Measurements from ENCODE around the gene FMOD. TPM values are rescaled to one million over a fixed set of nuclear protein-coding genes. Genes with fewer than 3 reads are reported as not detected.

Gene FMOD
- total and polyA plus RNA-seq, 3 experiments from 2014 or later: 0.51 to 1.2 TPM; not detected in 1

DNA sequence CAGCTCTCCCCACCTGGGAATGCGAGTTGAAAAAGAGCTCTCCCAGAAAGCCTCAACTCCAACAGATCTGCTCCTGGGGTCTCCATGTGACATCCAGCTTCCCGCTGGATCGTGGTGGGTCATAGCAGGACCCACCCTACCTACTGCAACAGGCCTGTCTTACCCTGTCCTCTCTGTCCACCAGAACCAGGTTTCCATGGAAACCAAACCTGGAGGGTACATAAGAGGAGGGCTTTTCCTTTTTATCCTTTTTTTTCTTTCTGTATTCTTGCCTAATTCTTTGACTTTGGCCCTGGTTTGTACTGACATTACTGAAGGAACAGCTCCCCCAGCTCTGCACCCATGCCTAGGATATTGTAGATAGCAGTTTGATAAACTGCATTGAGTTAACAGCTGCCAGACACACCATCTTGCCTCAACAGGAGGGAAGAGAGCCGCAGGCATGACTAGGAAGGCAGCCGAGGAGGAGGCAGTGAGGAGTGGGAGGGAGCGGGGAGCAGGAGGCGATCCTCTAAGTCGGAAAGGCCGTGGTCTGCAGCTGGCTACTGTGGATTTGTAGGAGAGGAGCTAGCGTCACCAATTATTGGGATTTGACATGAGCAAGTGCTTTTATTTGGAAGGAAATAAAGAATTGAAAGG is 9.7 kb upstream of the FMOD start:
- Mint-ChIP-seq H3K4me1 (no peaks in the 10 kb centered on the region), H3K36me3 (peaks cover 0 to 2% (median 0%) of the 10 kb centered on the region in 3 donors), H3K4me3 (no peak overlapping the region), H3K27me3 (peaks cover 30 to 77% of the 10 kb centered on the region in 2 donors), H3K9me3 (peaks cover 0 to 3% (median 0%) of the 10 kb centered on the region in 5 donors), H3K27ac (no peak overlapping the region)
- CTCF ChIA-PET: no interaction called here
- Histone ChIP-seq H3K27me3 (ENCODE audit: insufficient read depth, low read length, poor library complexity, severe bottlenecking) (peaks cover 5% of the 10 kb centered on the region), H3K4me3 (ENCODE audit: low read length) (no peak overlapping the region), H3K4me1 (ENCODE audit: insufficient read depth, low read length) (no peaks in the 10 kb centered on the region), H3K36me3 (ENCODE audit: insufficient read depth, low read length) (no peaks in the 10 kb centered on the region), H3K9me3 (ENCODE audit: low read length) (no peaks in the 10 kb centered on the region), H3K27ac (ENCODE audit: low read depth, low read length) (no peak overlapping the region)
- no peak for DNase-seq
- POLR2A ChIA-PET: no interaction called here

DNA sequence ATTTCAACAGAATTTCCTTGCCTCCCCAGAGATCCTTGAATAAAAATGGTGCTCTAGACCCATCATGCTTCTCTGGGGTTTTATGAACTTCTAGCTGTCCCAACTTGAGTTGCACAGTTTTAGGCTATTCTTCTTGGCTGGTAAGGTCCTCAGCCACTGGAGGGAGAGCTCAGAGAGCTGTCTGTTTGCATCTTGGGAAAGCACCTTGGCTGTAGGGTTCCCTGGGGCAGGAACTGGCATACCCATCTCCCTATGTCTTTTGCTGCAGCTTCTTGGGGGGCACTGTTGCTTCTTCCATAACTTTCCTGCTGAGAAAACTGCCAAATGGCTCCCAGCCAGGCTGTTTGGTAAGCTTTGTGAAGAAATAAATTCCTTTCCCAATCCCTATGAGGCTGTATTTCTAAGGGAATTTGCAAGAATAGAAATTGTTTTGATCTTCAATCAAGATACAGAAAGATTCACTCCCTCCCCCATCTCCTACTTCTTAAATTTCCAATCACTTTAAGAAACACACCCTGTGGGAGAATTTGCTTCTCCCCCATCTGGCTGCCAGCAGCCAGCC is 8.2 kb upstream of the FMOD start:
- no peak overlapping the region for H3K4me3 Mint-ChIP-seq
- H3K9me3 Mint-ChIP-seq: peaks cover 0 to 3% (median 0%) of the 10 kb centered on the region in 5 donors
- Histone ChIP-seq H3K36me3 (ENCODE audit: insufficient read depth, low read length) (no peaks in the 10 kb centered on the region), H3K4me3 (ENCODE audit: low read length) (no peak overlapping the region), H3K9me3 (ENCODE audit: low read length) (no peaks in the 10 kb centered on the region), H3K27me3 (ENCODE audit: insufficient read depth, low read length, poor library complexity, severe bottlenecking) (peaks cover 5% of the 10 kb centered on the region), H3K27ac (ENCODE audit: low read depth, low read length) (no peak overlapping the region), H3K4me1 (ENCODE audit: insufficient read depth, low read length) (no peaks in the 10 kb centered on the region)
- ChIA-PET CTCF (interaction anchor here (0.6 to 1.7 kb wide), 4 partner anchors 21 to 131 kb away, joined by 3 to 5 read pairs (median 3); no protein-coding TSS in a partner anchor), POLR2A (no interaction called here)
- no peak for DNase-seq
- peaks cover 0 to 2% (median 0%) of the 10 kb centered on the region in 3 donors for H3K36me3 Mint-ChIP-seq
- H3K27ac Mint-ChIP-seq: no peak overlapping the region
- peaks cover 17 to 75% of the 10 kb centered on the region in 2 donors for H3K27me3 Mint-ChIP-seq
- no peaks in the 10 kb centered on the region for H3K4me1 Mint-ChIP-seq

DNA sequence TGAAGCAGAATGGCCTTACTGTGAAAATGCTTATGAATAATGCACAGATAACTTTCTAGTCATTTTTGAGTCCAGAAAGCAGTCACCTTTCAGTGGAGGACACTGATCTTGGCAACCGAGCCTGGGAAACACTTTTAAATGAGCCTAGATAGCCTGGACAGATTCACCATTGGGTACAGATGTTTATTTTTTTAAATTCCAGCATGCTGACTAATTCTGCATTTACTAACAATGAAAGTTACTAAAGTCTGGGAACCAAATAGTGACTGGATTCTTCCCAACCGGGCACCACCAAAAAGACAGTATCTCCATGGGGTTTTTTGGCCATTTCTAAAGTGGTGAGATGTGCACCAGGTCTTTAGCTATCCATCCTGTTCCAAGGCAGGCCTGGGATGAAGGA is 3.3 kb upstream of the FMOD start:
- no peak for DNase-seq
- peaks cover 18% of the 10 kb centered on the region for H3K27me3 ChIP-seq (ENCODE audit: insufficient read depth, low read length, poor library complexity, severe bottlenecking)
- ChIA-PET POLR2A (no interaction called here), CTCF (interaction anchor here (0.7 kb wide), 1 partner anchor 87 kb away, joined by 3 read pairs; no protein-coding TSS in a partner anchor)
- Mint-ChIP-seq H3K27me3 (peaks cover 25 to 80% of the 10 kb centered on the region in 2 donors), H3K27ac (no peak overlapping the region), H3K4me1 (peaks cover 0 to 3% (median 0%) of the 10 kb centered on the region in 3 donors), H3K9me3 (peaks cover 0 to 3% (median 0%) of the 10 kb centered on the region in 5 donors), H3K36me3 (no peaks in the 10 kb centered on the region), H3K4me3 (no peak overlapping the region)
- no peaks in the 10 kb centered on the region for H3K9me3 ChIP-seq (ENCODE audit: low read length)
- no peak overlapping the region for H3K27ac ChIP-seq (ENCODE audit: low read depth, low read length)
- H3K4me1 ChIP-seq (ENCODE audit: insufficient read depth, low read length): no peaks in the 10 kb centered on the region
- no peaks in the 10 kb centered on the region for H3K36me3 ChIP-seq (ENCODE audit: insufficient read depth, low read length)
- no peak overlapping the region for H3K4me3 ChIP-seq (ENCODE audit: low read length)

DNA sequence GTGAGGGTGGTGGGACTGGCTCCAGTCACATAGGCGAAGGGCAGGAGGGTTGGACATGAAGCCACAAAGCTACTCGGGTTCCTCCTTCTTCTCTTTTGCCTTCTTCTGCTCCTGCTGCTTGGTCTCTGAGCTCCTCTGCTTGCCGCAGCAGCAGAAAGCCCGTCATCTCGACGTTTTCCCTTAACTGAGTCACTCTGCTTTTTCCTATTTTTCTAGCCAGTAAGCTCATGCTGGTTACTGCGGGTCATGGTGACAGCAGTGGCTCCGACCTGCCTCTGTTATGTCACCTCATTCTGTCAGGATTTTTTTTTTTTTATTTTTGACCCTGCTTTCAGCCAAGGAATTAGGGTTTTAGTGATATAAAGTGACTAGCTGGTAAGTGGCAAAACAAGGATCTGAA is 2.6 kb upstream of the FMOD start:
- H3K27me3 Mint-ChIP-seq: peaks cover 27 to 78% of the 10 kb centered on the region in 2 donors
- Histone ChIP-seq H3K36me3 (ENCODE audit: insufficient read depth, low read length) (no peaks in the 10 kb centered on the region), H3K4me3 (ENCODE audit: low read length) (no peak overlapping the region), H3K27ac (ENCODE audit: low read depth, low read length) (no peak overlapping the region), H3K4me1 (ENCODE audit: insufficient read depth, low read length) (no peaks in the 10 kb centered on the region), H3K9me3 (ENCODE audit: low read length) (no peaks in the 10 kb centered on the region), H3K27me3 (ENCODE audit: insufficient read depth, low read length, poor library complexity, severe bottlenecking) (peaks cover 18% of the 10 kb centered on the region)
- H3K36me3 Mint-ChIP-seq: no peaks in the 10 kb centered on the region
- H3K27ac Mint-ChIP-seq: no peak overlapping the region
- DNase-seq: no peak
- peaks cover 0 to 3% (median 0%) of the 10 kb centered on the region in 3 donors for H3K4me1 Mint-ChIP-seq
- H3K9me3 Mint-ChIP-seq: peaks cover 0 to 3% (median 0%) of the 10 kb centered on the region in 5 donors
- no peak overlapping the region for H3K4me3 Mint-ChIP-seq
- ChIA-PET POLR2A (no interaction called here), CTCF (interaction anchor here (1.3 to 1.7 kb wide), 2 partner anchors 13 to 86 kb away, joined by 3 to 7 read pairs; no protein-coding TSS in a partner anchor)

DNA sequence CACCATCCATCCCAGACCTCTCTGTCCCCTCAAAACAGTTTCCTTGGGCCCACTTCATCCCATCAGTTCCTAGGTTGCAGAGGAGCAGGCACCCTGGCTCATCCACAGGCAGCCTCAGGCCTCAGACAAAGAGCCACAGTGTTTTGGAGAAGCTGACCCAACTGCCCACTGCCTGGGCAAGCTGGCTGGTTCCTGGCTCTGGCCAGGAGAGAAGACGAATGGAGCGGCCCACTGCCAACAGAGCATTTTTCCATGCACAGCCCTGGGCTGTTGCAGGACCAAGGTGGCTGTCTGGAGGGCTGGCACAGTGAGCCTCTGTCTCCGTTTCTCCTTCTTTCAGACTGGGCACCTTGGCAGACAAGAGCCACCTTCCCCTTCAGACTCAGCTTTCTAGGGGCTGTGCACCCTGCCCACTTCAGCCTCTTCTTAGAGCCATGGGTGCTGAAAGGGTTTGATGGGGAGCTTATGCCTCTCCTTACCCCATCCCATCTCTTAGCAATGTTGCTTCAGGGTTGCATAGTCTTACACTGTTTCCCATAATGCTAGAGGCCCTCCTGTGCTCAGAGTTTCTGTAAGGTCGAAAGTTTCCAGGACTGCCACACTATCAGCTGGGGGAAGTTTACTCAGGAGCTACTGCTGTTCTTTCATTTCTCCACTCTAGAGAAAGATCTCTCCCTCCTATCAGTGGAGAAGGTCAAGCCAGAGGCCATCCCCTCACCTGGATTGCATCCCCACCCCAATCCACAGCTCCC is 973 bp downstream of the FMOD start:
- Mint-ChIP-seq H3K27me3 (peaks cover 33 to 81% of the 10 kb centered on the region in 2 donors), H3K4me3 (no peak overlapping the region), H3K36me3 (no peaks in the 10 kb centered on the region), H3K9me3 (no peaks in the 10 kb centered on the region), H3K27ac (no peak overlapping the region), H3K4me1 (peaks cover 0 to 3% (median 0%) of the 10 kb centered on the region in 3 donors)
- Histone ChIP-seq H3K36me3 (ENCODE audit: insufficient read depth, low read length) (no peaks in the 10 kb centered on the region), H3K27ac (ENCODE audit: low read depth, low read length) (no peak overlapping the region), H3K27me3 (ENCODE audit: insufficient read depth, low read length, poor library complexity, severe bottlenecking) (peaks cover 19% of the 10 kb centered on the region), H3K9me3 (ENCODE audit: low read length) (no peaks in the 10 kb centered on the region), H3K4me1 (ENCODE audit: insufficient read depth, low read length) (no peaks in the 10 kb centered on the region), H3K4me3 (ENCODE audit: low read length) (no peak overlapping the region)
- CTCF ChIA-PET: interaction anchor here (2.1 kb wide), 1 partner anchor 9 kb away, joined by 11 read pairs; no protein-coding TSS in a partner anchor
- POLR2A ChIA-PET: no interaction called here
- no peak for DNase-seq

DNA sequence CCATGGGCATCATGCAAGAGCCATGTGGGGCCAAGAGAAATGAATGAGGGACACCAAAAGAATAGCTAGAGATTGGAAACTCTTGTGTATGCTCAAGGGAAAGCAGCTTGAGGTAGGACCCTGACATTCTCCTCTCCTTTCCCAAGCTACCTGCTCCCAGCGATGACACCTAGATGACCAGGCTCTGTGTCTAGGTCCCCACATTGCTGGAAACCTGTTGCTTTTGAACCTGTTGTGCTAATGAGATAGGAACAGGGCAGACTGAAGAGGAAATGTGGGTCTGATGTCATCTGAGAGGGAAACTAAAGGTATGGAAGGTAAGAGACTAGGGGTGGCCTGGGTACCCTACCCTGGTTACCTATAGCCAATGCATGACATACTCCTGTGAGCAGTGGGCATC is 1.8 kb downstream of the FMOD start:
- Histone ChIP-seq H3K4me1 (ENCODE audit: insufficient read depth, low read length) (no peaks in the 10 kb centered on the region), H3K27ac (ENCODE audit: low read depth, low read length) (no peak overlapping the region), H3K36me3 (ENCODE audit: insufficient read depth, low read length) (no peaks in the 10 kb centered on the region), H3K9me3 (ENCODE audit: low read length) (no peaks in the 10 kb centered on the region), H3K4me3 (ENCODE audit: low read length) (no peak overlapping the region), H3K27me3 (ENCODE audit: insufficient read depth, low read length, poor library complexity, severe bottlenecking) (peaks cover 19% of the 10 kb centered on the region)
- Mint-ChIP-seq H3K27me3 (peaks cover 34 to 81% of the 10 kb centered on the region in 2 donors), H3K36me3 (no peaks in the 10 kb centered on the region), H3K27ac (no peak overlapping the region), H3K4me3 (no peak overlapping the region), H3K9me3 (no peaks in the 10 kb centered on the region), H3K4me1 (peaks cover 0 to 3% (median 0%) of the 10 kb centered on the region in 3 donors)
- CTCF ChIA-PET: no interaction called here
- POLR2A ChIA-PET: no interaction called here
- DNase-seq: no peak

DNA sequence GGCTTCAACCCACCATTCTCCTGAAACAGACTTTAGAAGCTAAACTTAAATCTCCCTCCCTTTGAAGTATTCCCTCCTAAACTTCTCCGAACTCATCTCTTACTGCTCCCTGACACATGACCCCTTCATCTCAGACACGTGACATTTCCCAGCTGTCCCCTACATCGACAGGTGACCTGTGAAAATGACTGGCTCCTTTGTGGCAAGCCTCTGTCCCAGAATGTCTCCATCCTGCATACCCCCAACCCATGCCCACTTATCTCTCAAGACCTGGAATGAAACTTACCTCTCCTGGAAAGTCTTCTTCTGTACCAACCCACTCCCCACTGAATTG is 4.2 kb downstream of the FMOD start:
- Histone ChIP-seq H3K4me3 (ENCODE audit: low read length) (no peak overlapping the region), H3K36me3 (ENCODE audit: insufficient read depth, low read length) (no peaks in the 10 kb centered on the region), H3K27ac (ENCODE audit: low read depth, low read length) (no peak overlapping the region), H3K27me3 (ENCODE audit: insufficient read depth, low read length, poor library complexity, severe bottlenecking) (peaks cover 15% of the 10 kb centered on the region), H3K9me3 (ENCODE audit: low read length) (no peaks in the 10 kb centered on the region), H3K4me1 (ENCODE audit: insufficient read depth, low read length) (no peaks in the 10 kb centered on the region)
- ChIA-PET CTCF (interaction anchor here (1.0 to 16.9 kb wide), 3 partner anchors 9 to 141 kb away, joined by 3 to 775 read pairs (median 4); no protein-coding TSS in a partner anchor), POLR2A (no interaction called here)
- H3K27me3 Mint-ChIP-seq: peaks cover 32 to 84% of the 10 kb centered on the region in 2 donors
- H3K4me3 Mint-ChIP-seq: no peak overlapping the region
- DNase-seq: no peak
- H3K36me3 Mint-ChIP-seq: no peaks in the 10 kb centered on the region
- H3K4me1 Mint-ChIP-seq: peaks cover 5 to 10% (median 6%) of the 10 kb centered on the region in 3 donors
- H3K9me3 Mint-ChIP-seq: no peaks in the 10 kb centered on the region
- H3K27ac Mint-ChIP-seq: no peak overlapping the region
